GM13977 (cell line): ENCODE data around the gene TMEM163.

Source experiments
- DNase-seq: peaks from one replicate; pipeline ENCODE4 v3.0.0; 2012; ENCODE audit warnings: low spot score
- CTCF ChIP-seq: IDR thresholded peaks from 2 replicates; pipeline ENCODE4 v1.5.1; 2012; ENCODE audit warnings: mild to moderate bottlenecking, control low read depth; ENCODE audit not compliant: insufficient read depth; ENCODE audit errors: extremely low read depth, missing control alignments
- in situ Hi-C: fragments of 300-500 bp; cut with MboI; formaldehyde crosslinking; loops from one replicate; pipeline ENCODE4 v1.12.0; 2022; ENCODE audit warnings: low sequenced_read_pairs, low pct_unique_long_range_greater_than_20kb, mixed read lengths, inconsistent platforms; ENCODE audit not compliant: unreplicated experiment

Gene TMEM163

GRCh38 chr2:134435505-134435904, 283.3 kb downstream of the TMEM163 start:
- in situ Hi-C loops, result loop anchor here (25.0 kb wide), 1 partner anchor 573 kb away; no protein-coding TSS in a partner anchor
- no peak for TF ChIP-seq CTCF

GRCh38 chr2:134433979-134434378, 284.8 kb downstream of the TMEM163 start:
- TF ChIP-seq CTCF, result no peak
- in situ Hi-C loops, result loop anchor here (25.0 kb wide), 1 partner anchor 572 kb away; no protein-coding TSS in a partner anchor
- DNase-seq, result no peak

More at GRCh38 chr2:134435505-134435904, 283.3 kb downstream of the TMEM163 start:
- DNase-seq, result no peak

GRCh38 chr2:134433469-134433868, 285.3 kb downstream of the TMEM163 start:
- in situ Hi-C loops, result loop anchor here (25.0 kb wide), 1 partner anchor 571 kb away; no protein-coding TSS in a partner anchor
- no peak for DNase-seq
- no peak for TF ChIP-seq CTCF

- DNase-seq, result no peak
- in situ Hi-C loops, result loop anchor here (25.0 kb wide), 1 partner anchor 570 kb away; no protein-coding TSS in a partner anchor
- TF ChIP-seq CTCF, result no peak
These were observed 286.3 kb downstream of the TMEM163 start for GRCh38 chr2:134432435-134432883.

- no peak for TF ChIP-seq CTCF
- in situ Hi-C loops, result loop anchor here (25.0 kb wide), 1 partner anchor 570 kb away; no protein-coding TSS in a partner anchor
- no peak for DNase-seq
These were observed 286.9 kb downstream of the TMEM163 start for GRCh38 chr2:134431838-134432434.

- in situ Hi-C loops, result loop anchor here (25.0 kb wide), 1 partner anchor 568 kb away; no protein-coding TSS in a partner anchor
- no peak for DNase-seq
- TF ChIP-seq CTCF, result no peak
These were observed 288.9 kb downstream of the TMEM163 start for GRCh38 chr2:134429886-134430285.

GRCh38 chr2:134426721-134427120, 292.1 kb downstream of the TMEM163 start:
- no peak for TF ChIP-seq CTCF
- in situ Hi-C loops, result loop anchor here (25.0 kb wide), 1 partner anchor 564 kb away; no protein-coding TSS in a partner anchor
- no peak for DNase-seq
